Measurements from ENCODE around the gene RXFP3. TPM values are rescaled to one million over a fixed set of nuclear protein-coding genes. Genes with fewer than 3 reads are reported as not detected.
"Not testable (repeated sequence)": the region's sequence is repeated elsewhere in the genome, so short reads cannot be mapped to it uniquely, and the experiment has no call there.

RXFP3 gene
- total RNA-seq, 1 donor from 2014 or later = not detected

- DNase-seq (ENCODE audit: low read depth) (no peak), FAIRE-seq (no peak)
- Histone ChIP-seq H3K36me3 (ENCODE audit: control insufficient read depth, insufficient read depth, low read length) (no peaks in the 10 kb centered on the region), H3K4me3 (ENCODE audit: low read depth, low read length) (no peak overlapping the region), H3K27me3 (ENCODE audit: control insufficient read depth, insufficient read depth, low read length) (peaks cover 26% of the 10 kb centered on the region)
- TF ChIP-seq CTCF (IDR thresholded peaks at IDR 0.05; ENCODE audit: insufficient read depth, low read length, severe bottlenecking) = no peak
Measured at GRCh38 chr5:33941090-33941489, 4.9 kb downstream of the RXFP3 start.

DNA sequence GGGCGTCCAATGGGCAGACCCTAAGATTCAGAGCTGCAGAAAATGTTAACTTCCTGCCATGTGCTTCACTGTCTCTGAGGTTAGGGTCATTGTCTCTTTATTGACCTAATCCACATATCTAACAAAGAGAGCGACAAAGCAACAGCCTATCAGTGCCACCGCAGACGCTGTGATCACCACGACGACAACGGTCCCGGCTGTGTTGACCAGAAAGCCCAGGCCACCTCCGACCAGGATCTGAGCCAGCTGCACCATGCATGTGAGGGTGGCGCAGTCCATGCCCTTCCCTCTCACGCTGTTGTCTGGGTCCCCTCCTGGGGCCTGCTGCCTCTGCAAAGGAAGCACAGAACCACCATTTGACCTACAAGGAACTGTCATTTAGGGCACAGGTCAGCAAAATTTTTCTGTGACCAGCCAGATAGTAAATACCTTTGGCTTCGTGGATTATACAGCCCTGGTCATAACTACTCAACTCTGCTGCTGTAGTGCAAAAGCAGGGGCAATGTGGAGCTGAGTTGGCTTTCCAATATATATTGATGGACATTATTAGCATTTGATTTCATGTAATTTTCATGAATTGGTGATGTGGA, 8.5 kb downstream of the RXFP3 start:
- Histone ChIP-seq H3K4me3 (ENCODE audit: low read depth, low read length) (no peak overlapping the region), H3K36me3 (ENCODE audit: control insufficient read depth, insufficient read depth, low read length) (no peaks in the 10 kb centered on the region), H3K27me3 (ENCODE audit: control insufficient read depth, insufficient read depth, low read length) (peaks cover 1% of the 10 kb centered on the region)
- FAIRE-seq (no peak), DNase-seq (ENCODE audit: low read depth) (no peak)
- TF ChIP-seq CTCF (IDR thresholded peaks at IDR 0.05; ENCODE audit: insufficient read depth, low read length, severe bottlenecking) = no peak

- H3K36me3 ChIP-seq (ENCODE audit: control insufficient read depth, insufficient read depth, low read length); H3K4me3 ChIP-seq (ENCODE audit: low read depth, low read length); H3K27me3 ChIP-seq (ENCODE audit: control insufficient read depth, insufficient read depth, low read length); DNase-seq (ENCODE audit: low read depth); FAIRE-seq: not testable (repeated sequence)
Measured at GRCh38 chr5:33952175-33952574, 16.0 kb downstream of the RXFP3 start.

GRCh38 chr5:33957577-33958150, 21.5 kb downstream of the RXFP3 start:
- FAIRE-seq (no peak), DNase-seq (ENCODE audit: low read depth) (no peak)
- H3K27me3 ChIP-seq (ENCODE audit: control insufficient read depth, insufficient read depth, low read length) = no peaks in the 10 kb centered on the region
- H3K4me3 ChIP-seq (ENCODE audit: low read depth, low read length) = no peak overlapping the region
- H3K36me3 ChIP-seq (ENCODE audit: control insufficient read depth, insufficient read depth, low read length) = no peaks in the 10 kb centered on the region
- TF ChIP-seq CTCF (IDR thresholded peaks at IDR 0.05; ENCODE audit: insufficient read depth, low read length, severe bottlenecking) = no peak

DNA sequence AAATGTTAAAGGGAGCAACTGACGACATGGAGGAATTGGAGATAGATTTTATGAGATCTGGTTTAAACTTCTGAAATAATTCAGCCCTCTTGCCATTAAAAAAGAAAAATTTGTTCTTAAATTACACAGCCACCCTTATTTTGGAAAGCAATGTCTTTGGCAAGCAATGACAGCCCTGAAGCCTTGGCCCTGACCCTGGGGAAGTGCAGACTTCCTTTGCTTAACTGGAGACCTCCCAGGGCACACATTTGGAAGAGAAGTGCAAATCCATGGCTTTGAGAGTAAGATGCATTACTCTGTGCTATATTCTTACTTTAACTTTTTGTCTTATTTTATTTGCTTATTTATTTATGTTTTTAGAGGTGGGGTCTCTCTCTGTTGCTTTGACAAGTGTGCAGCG, 22.0 kb downstream of the RXFP3 start:
- Histone ChIP-seq H3K4me3 (ENCODE audit: low read depth, low read length) (no peak overlapping the region), H3K27me3 (ENCODE audit: control insufficient read depth, insufficient read depth, low read length) (no peaks in the 10 kb centered on the region), H3K36me3 (ENCODE audit: control insufficient read depth, insufficient read depth, low read length) (no peaks in the 10 kb centered on the region)
- no peak for TF ChIP-seq CTCF (IDR thresholded peaks at IDR 0.05; ENCODE audit: insufficient read depth, low read length, severe bottlenecking)
- DNase-seq (ENCODE audit: low read depth) (no peak), FAIRE-seq (no peak)

DNA sequence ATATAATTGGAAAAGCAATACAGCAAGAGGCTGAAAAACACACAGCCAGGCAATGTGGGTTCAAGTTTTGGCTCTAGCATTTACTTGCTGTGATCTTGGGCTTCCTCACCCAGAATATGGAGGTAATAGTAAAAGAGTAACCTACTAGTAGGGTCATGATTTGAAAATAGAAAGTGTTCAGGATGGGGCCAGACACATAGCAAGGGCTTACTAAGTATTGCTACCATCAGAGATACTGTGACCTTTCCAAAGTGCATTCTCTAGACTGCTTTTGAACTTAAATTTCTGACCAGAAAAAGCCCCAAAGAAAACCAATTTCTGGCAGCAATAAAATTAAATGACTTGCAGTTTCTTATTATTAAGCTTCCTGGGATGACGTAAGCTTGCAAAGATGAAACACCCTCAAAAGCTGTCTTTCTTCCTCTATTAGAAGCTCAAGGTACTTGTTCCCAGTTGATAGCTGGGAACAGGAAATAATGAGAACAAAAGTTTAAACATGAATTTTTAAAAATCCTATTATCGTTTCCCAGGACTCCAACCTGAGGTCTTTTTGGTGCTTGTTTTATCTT, 28.0 kb downstream of the RXFP3 start:
- TF ChIP-seq CTCF (IDR thresholded peaks at IDR 0.05; ENCODE audit: insufficient read depth, low read length, severe bottlenecking) = no peak
- no peaks in the 10 kb centered on the region for H3K27me3 ChIP-seq (ENCODE audit: control insufficient read depth, insufficient read depth, low read length)
- H3K36me3 ChIP-seq (ENCODE audit: control insufficient read depth, insufficient read depth, low read length) = no peaks in the 10 kb centered on the region
- DNase-seq (ENCODE audit: low read depth) = no peak
- FAIRE-seq = no peak
- no peak overlapping the region for H3K4me3 ChIP-seq (ENCODE audit: low read depth, low read length)

Data from bronchial epithelial cell (primary cell).